ENCODE results near the gene ATF7IP2. TPM values are rescaled to one million over a fixed set of nuclear protein-coding genes. Genes with fewer than 3 reads are reported as not detected.

The ATF7IP2 gene
- total and polyA plus RNA-seq, 2 of the 13 experiments (the other 11 are each of a cell fraction or from before 2014, with no cell fraction given): 117 to 217 TPM

DNA sequence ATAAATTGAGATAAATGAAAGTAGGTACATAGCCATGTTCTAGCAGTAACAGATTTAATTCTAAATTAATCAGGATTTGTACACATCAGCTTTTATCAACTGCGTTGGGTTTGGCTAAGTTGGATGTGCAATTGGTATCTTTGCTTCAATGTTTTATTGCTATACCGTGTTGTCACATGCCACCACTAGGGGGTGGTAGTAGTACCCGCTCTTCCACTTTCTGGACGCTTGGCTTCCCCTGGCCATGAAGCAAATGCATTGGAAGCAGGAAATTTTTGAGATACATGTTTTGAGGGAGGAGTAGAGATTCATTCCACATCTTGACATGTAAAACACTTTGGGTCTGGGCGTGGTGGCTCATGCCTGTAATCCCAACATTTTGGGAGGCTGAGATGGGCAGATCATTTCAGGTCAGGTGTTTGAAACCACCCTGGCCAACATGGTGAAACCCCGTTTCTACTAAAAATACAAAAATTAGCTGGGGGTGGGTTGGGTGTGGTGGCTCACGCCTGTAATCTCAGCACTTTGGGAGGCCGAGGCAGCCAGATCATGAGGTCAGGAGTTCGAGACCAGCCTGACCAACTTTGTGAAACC lies 135.9 kb downstream of the ATF7IP2 start (continued):
- TF ChIP-seq, protein P1, sequence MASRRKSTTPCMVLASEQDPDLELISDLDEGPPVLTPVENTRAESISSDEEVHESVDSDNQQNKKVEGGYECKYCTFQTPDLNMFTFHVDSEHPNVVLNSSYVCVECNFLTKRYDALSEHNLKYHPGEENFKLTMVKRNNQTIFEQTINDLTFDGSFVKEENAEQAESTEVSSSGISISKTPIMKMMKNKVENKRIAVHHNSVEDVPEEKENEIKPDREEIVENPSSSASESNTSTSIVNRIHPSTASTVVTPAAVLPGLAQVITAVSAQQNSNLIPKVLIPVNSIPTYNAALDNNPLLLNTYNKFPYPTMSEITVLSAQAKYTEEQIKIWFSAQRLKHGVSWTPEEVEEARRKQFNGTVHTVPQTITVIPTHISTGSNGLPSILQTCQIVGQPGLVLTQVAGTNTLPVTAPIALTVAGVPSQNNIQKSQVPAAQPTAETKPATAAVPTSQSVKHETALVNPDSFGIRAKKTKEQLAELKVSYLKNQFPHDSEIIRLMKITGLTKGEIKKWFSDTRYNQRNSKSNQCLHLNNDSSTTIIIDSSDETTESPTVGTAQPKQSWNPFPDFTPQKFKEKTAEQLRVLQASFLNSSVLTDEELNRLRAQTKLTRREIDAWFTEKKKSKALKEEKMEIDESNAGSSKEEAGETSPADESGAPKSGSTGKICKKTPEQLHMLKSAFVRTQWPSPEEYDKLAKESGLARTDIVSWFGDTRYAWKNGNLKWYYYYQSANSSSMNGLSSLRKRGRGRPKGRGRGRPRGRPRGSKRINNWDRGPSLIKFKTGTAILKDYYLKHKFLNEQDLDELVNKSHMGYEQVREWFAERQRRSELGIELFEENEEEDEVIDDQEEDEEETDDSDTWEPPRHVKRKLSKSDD (CRISPR knock-in tag; IDR thresholded peaks at IDR 0.05; ENCODE audit: low read depth): no peak
- TF ChIP-seq HNRNPH1 (optimal IDR thresholded peaks at IDR 0.05; ENCODE audit: low read depth, low read length): no peak
- TF ChIP-seq ZSCAN22 (CRISPR knock-in tag; IDR thresholded peaks at IDR 0.05): no peak
- no peak for TF ChIP-seq ZSCAN12 (CRISPR knock-in tag; IDR thresholded peaks at IDR 0.05)
- TF ChIP-seq EZH2 (conservative IDR thresholded peaks at IDR 0.05; ENCODE audit: low read depth, low read length): no peak
- no peak for TF ChIP-seq ZBTB42 (CRISPR knock-in tag; IDR thresholded peaks at IDR 0.05)
- no peak for TF ChIP-seq ZNF777 (CRISPR knock-in tag; IDR thresholded peaks at IDR 0.05)
- TF ChIP-seq, protein P2, sequence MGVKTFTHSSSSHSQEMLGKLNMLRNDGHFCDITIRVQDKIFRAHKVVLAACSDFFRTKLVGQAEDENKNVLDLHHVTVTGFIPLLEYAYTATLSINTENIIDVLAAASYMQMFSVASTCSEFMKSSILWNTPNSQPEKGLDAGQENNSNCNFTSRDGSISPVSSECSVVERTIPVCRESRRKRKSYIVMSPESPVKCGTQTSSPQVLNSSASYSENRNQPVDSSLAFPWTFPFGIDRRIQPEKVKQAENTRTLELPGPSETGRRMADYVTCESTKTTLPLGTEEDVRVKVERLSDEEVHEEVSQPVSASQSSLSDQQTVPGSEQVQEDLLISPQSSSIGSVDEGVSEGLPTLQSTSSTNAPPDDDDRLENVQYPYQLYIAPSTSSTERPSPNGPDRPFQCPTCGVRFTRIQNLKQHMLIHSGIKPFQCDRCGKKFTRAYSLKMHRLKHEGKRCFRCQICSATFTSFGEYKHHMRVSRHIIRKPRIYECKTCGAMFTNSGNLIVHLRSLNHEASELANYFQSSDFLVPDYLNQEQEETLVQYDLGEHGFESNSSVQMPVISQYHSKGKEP (CRISPR knock-in tag; IDR thresholded peaks at IDR 0.05): no peak
- TF ChIP-seq, protein P3, sequence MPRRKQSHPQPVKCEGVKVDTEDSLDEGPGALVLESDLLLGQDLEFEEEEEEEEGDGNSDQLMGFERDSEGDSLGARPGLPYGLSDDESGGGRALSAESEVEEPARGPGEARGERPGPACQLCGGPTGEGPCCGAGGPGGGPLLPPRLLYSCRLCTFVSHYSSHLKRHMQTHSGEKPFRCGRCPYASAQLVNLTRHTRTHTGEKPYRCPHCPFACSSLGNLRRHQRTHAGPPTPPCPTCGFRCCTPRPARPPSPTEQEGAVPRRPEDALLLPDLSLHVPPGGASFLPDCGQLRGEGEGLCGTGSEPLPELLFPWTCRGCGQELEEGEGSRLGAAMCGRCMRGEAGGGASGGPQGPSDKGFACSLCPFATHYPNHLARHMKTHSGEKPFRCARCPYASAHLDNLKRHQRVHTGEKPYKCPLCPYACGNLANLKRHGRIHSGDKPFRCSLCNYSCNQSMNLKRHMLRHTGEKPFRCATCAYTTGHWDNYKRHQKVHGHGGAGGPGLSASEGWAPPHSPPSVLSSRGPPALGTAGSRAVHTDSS (CRISPR knock-in tag; conservative IDR thresholded peaks at IDR 0.05): no peak
- TF ChIP-seq ZFP37 (CRISPR knock-in tag; IDR thresholded peaks at IDR 0.05; ENCODE audit: borderline replicate concordance): no peak
- no peak for TF ChIP-seq SRSF1 (optimal IDR thresholded peaks at IDR 0.05; ENCODE audit: low read depth, low read length)
- TF ChIP-seq GLI4 (CRISPR knock-in tag; IDR thresholded peaks at IDR 0.05; ENCODE audit: borderline replicate concordance): no peak
- no peak for TF ChIP-seq ZBTB20 (CRISPR knock-in tag; IDR thresholded peaks at IDR 0.05; ENCODE audit: borderline replicate concordance, low read depth)
- TF ChIP-seq TCF7 (IDR thresholded peaks at IDR 0.05; ENCODE audit: low read depth): no peak
- no peak for TF ChIP-seq ZSCAN30 (CRISPR knock-in tag; IDR thresholded peaks at IDR 0.05)
- 0 out of 2 replicates have a peak, but pooled peaks have one; percentile 12 for TF ChIP-seq KAT8 (CRISPR knock-in tag; IDR thresholded peaks at IDR 0.05)
- no peak for TF ChIP-seq NR2F6 (IDR thresholded peaks at IDR 0.05)
- TF ChIP-seq NR2F6 (CRISPR knock-in tag; IDR thresholded peaks at IDR 0.05): no peak
- no peak for TF ChIP-seq ZNF563 (CRISPR knock-in tag; IDR thresholded peaks at IDR 0.05)
- TF ChIP-seq GABPB1 (CRISPR knock-in tag; IDR thresholded peaks at IDR 0.05): no peak
- TF ChIP-seq ATF7 (IDR thresholded peaks at IDR 0.05): no peak
- TF ChIP-seq ATF7 (CRISPR knock-in tag; IDR thresholded peaks at IDR 0.05): no peak
- TF ChIP-seq, protein P4, sequence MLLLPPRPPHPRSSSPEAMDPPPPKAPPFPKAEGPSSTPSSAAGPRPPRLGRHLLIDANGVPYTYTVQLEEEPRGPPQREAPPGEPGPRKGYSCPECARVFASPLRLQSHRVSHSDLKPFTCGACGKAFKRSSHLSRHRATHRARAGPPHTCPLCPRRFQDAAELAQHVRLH (CRISPR knock-in tag; IDR thresholded peaks at IDR 0.05; ENCODE audit: borderline replicate concordance, low read depth): 0 out of 2 replicates have a peak, but pooled peaks have one; percentile 28
- TF ChIP-seq NR2F1 (CRISPR knock-in tag; IDR thresholded peaks at IDR 0.05): no peak
- TF ChIP-seq, protein P5, sequence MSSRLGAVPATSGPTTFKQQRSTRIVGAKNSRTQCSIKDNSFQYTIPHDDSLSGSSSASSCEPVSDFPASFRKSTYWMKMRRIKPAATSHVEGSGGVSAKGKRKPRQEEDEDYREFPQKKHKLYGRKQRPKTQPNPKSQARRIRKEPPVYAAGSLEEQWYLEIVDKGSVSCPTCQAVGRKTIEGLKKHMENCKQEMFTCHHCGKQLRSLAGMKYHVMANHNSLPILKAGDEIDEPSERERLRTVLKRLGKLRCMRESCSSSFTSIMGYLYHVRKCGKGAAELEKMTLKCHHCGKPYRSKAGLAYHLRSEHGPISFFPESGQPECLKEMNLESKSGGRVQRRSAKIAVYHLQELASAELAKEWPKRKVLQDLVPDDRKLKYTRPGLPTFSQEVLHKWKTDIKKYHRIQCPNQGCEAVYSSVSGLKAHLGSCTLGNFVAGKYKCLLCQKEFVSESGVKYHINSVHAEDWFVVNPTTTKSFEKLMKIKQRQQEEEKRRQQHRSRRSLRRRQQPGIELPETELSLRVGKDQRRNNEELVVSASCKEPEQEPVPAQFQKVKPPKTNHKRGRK (CRISPR knock-in tag; IDR thresholded peaks at IDR 0.05): no peak
